HepG2 (cell line): ENCODE data around the gene PPP1CA. TPM values are rescaled to one million over a fixed set of nuclear protein-coding genes. Genes with fewer than 3 reads are reported as not detected.

Experiments used
- BORCS8-MEF2B ChIP-seq: sonication (generic); formaldehyde crosslinking; IDR thresholded peaks from 2 replicates; pipeline ENCODE4 v1.8.0; 2022; ENCODE audit warnings: mild to moderate bottlenecking, missing genetic modification reagents
- DNMT3B ChIP-seq: conservative IDR thresholded peaks from 2 replicates; pipeline ENCODE4 v1.6.1; 2016; ENCODE audit warnings: missing biosample characterization, control low read depth
- PAX8 ChIP-seq: sonication (generic); formaldehyde crosslinking; IDR thresholded peaks from 2 replicates; pipeline ENCODE4 v1.8.0; 2022; ENCODE audit warnings: mild to moderate bottlenecking, missing genetic modification reagents, borderline replicate concordance
- REPIN1 ChIP-seq: sonication (generic); formaldehyde crosslinking; IDR thresholded peaks from 2 replicates; pipeline ENCODE4 v1.8.0; 2022; ENCODE audit warnings: missing genetic modification reagents, low read depth, mild to moderate bottlenecking, borderline replicate concordance
- ZNF383 ChIP-seq: sonication (generic); formaldehyde crosslinking; IDR thresholded peaks from 2 replicates; pipeline ENCODE4 v1.4.0; 2020; ENCODE audit warnings: missing genetic modification reagents, mild to moderate bottlenecking, borderline replicate concordance
- polyA plus RNA-seq, 8 experiments: library from polyadenylated mRNA; depleted of rRNA in 3 of 8; stranded (reverse) in 7 of 8; unstranded in 1 of 8; fragments of >200 nt; fragmentation: Illumina TruSeq in 4 of 8; extraction: Trizol in 4 of 8; gene quantifications; 2 replicates each; pipeline versions ENCODE4 v1.2.1 to v1.2.3, GENCODE V29; 2011 to 2016; ENCODE audit warnings: low read depth in 4 of 8, missing spikeins in 1 of 8, mixed read lengths in 1 of 8; ENCODE audit not compliant: insufficient read depth in 1 of 8
- total RNA-seq, 5 experiments: library from RNA; depleted of rRNA; stranded (reverse); fragments of >200 nt; fragmentation: Illumina TruSeq; extraction: Trizol; gene quantifications; 2 replicates each; pipeline ENCODE4 v1.2.3, GENCODE V29; 2016; ENCODE audit warnings: low read depth in 1 of 5
- TF ChIP-seq, protein P1 (sequence below): sonication (generic); formaldehyde crosslinking; IDR thresholded peaks from 2 replicates; pipeline ENCODE4 v1.4.0; 2020; ENCODE audit warnings: mild to moderate bottlenecking, missing genetic modification reagents
- TF ChIP-seq, protein P2 (sequence below): sonication (generic); formaldehyde crosslinking; IDR thresholded peaks from 2 replicates; pipeline ENCODE4 v1.4.0; 2020; ENCODE audit warnings: missing genetic modification reagents
- TF ChIP-seq, protein P3 (sequence below): sonication (generic); formaldehyde crosslinking; IDR thresholded peaks from 2 replicates; pipeline ENCODE4 v1.5.1; 2020; ENCODE audit warnings: mild to moderate bottlenecking, missing genetic modification reagents, borderline replicate concordance
- TF ChIP-seq, protein P4 (sequence below): sonication (generic); formaldehyde crosslinking; conservative IDR thresholded peaks from 2 replicates; pipeline ENCODE4 v1.4.0; 2020; ENCODE audit warnings: missing genetic modification reagents
- TF ChIP-seq, protein P5 (sequence below): sonication (generic); formaldehyde crosslinking; IDR thresholded peaks from 2 replicates; pipeline ENCODE4 v1.9.0; 2021; ENCODE audit warnings: mild to moderate bottlenecking, missing genetic modification reagents

The PPP1CA gene
- total and polyA plus RNA-seq, 2 of the 13 experiments (the other 11 are each of a cell fraction or from before 2014, with no cell fraction given): 149 to 170 TPM

DNA sequence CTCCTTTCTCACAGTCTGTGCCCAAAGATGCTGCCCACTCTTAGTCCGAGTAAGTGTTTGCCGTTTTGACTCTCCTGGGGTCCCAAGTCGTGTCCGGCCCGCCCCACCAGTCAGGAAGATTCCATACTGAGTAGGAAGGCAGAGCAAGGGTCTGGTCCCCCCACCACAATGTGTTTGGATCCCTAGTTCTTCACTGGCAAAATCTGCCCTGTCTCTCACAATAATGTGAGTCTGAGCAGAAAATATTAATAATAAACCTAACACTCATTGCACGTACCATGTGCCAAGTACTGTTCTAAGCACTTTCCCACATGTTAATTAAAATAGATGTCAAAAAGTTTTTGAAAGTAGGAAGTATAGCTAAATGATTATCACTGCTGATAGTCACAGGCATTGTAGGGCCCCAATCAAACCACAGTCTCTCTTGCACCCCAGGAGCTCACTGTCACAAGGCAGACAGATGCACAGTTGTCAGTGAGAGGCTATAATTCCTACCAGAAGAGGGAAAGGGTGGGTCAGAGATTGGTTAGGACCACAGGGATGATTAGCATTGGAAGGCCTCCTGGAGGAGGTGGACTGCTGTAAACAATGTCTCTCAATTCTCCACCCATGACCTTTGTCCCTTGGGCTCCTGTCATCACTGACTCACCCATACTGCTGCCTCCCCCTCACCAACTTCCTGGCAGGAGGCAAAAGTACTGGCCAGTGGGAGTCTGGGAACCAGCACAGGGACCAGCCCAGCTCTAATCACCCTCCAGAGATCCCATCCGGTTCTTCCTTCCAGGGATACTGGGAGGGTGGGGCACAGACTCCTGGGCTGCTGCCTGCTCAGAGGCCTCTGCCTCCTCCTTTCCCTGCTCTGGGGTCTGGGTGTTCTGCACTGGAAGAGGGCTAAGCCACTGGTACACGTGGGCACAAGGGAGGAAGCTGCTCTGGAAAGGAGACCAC is 47.3 kb downstream of the PPP1CA start (continued):
- TF ChIP-seq PAX8 (CRISPR knock-in tag) (no peak), ZNF383 (0 out of 2 replicates have a peak, but pooled peaks have one; percentile 40), DNMT3B (no peak), REPIN1 (CRISPR knock-in tag) (0 out of 2 replicates have a peak, but pooled peaks have one; percentile 26), BORCS8-MEF2B (CRISPR knock-in tag) (no peak)
- TF ChIP-seq, protein P1, sequence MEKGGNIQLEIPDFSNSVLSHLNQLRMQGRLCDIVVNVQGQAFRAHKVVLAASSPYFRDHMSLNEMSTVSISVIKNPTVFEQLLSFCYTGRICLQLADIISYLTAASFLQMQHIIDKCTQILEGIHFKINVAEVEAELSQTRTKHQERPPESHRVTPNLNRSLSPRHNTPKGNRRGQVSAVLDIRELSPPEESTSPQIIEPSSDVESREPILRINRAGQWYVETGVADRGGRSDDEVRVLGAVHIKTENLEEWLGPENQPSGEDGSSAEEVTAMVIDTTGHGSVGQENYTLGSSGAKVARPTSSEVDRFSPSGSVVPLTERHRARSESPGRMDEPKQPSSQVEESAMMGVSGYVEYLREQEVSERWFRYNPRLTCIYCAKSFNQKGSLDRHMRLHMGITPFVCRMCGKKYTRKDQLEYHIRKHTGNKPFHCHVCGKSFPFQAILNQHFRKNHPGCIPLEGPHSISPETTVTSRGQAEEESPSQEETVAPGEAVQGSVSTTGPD (CRISPR knock-in tag): no peak
- TF ChIP-seq, protein P2, sequence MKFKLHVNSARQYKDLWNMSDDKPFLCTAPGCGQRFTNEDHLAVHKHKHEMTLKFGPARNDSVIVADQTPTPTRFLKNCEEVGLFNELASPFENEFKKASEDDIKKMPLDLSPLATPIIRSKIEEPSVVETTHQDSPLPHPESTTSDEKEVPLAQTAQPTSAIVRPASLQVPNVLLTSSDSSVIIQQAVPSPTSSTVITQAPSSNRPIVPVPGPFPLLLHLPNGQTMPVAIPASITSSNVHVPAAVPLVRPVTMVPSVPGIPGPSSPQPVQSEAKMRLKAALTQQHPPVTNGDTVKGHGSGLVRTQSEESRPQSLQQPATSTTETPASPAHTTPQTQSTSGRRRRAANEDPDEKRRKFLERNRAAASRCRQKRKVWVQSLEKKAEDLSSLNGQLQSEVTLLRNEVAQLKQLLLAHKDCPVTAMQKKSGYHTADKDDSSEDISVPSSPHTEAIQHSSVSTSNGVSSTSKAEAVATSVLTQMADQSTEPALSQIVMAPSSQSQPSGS (CRISPR knock-in tag): peak; percentile 62; the same call in 1 of the 2 replicates
- TF ChIP-seq, protein P3, sequence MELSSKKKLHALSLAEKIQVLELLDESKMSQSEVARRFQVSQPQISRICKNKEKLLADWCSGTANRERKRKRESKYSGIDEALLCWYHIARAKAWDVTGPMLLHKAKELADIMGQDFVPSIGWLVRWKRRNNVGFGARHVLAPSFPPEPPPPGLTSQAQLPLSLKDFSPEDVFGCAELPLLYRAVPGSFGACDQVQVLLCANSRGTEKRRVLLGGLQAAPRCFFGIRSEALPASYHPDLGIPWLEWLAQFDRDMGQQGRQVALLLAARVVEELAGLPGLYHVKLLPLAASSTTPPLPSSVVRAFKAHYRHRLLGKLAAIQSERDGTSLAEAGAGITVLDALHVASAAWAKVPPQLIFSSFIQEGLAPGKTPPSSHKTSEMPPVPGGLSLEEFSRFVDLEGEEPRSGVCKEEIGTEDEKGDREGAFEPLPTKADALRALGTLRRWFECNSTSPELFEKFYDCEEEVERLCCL (CRISPR knock-in tag): no peak
- TF ChIP-seq, protein P4, sequence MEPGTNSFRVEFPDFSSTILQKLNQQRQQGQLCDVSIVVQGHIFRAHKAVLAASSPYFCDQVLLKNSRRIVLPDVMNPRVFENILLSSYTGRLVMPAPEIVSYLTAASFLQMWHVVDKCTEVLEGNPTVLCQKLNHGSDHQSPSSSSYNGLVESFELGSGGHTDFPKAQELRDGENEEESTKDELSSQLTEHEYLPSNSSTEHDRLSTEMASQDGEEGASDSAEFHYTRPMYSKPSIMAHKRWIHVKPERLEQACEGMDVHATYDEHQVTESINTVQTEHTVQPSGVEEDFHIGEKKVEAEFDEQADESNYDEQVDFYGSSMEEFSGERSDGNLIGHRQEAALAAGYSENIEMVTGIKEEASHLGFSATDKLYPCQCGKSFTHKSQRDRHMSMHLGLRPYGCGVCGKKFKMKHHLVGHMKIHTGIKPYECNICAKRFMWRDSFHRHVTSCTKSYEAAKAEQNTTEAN: no peak
- TF ChIP-seq, protein P5, sequence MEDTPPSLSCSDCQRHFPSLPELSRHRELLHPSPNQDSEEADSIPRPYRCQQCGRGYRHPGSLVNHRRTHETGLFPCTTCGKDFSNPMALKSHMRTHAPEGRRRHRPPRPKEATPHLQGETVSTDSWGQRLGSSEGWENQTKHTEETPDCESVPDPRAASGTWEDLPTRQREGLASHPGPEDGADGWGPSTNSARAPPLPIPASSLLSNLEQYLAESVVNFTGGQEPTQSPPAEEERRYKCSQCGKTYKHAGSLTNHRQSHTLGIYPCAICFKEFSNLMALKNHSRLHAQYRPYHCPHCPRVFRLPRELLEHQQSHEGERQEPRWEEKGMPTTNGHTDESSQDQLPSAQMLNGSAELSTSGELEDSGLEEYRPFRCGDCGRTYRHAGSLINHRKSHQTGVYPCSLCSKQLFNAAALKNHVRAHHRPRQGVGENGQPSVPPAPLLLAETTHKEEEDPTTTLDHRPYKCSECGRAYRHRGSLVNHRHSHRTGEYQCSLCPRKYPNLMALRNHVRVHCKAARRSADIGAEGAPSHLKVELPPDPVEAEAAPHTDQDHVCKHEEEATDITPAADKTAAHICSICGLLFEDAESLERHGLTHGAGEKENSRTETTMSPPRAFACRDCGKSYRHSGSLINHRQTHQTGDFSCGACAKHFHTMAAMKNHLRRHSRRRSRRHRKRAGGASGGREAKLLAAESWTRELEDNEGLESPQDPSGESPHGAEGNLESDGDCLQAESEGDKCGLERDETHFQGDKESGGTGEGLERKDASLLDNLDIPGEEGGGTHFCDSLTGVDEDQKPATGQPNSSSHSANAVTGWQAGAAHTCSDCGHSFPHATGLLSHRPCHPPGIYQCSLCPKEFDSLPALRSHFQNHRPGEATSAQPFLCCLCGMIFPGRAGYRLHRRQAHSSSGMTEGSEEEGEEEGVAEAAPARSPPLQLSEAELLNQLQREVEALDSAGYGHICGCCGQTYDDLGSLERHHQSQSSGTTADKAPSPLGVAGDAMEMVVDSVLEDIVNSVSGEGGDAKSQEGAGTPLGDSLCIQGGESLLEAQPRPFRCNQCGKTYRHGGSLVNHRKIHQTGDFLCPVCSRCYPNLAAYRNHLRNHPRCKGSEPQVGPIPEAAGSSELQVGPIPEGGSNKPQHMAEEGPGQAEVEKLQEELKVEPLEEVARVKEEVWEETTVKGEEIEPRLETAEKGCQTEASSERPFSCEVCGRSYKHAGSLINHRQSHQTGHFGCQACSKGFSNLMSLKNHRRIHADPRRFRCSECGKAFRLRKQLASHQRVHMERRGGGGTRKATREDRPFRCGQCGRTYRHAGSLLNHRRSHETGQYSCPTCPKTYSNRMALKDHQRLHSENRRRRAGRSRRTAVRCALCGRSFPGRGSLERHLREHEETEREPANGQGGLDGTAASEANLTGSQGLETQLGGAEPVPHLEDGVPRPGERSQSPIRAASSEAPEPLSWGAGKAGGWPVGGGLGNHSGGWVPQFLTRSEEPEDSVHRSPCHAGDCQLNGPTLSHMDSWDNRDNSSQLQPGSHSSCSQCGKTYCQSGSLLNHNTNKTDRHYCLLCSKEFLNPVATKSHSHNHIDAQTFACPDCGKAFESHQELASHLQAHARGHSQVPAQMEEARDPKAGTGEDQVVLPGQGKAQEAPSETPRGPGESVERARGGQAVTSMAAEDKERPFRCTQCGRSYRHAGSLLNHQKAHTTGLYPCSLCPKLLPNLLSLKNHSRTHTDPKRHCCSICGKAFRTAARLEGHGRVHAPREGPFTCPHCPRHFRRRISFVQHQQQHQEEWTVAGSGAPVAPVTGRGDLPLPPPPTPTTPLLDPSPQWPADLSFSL (CRISPR knock-in tag): no peak
